Ishikawa (cell line): ENCODE data around the gene PTCSC3.

ENCODE experiments used
- CEBPB ChIP-seq: IDR thresholded peaks from 2 replicates; pipeline ENCODE4 v1.6.1; 2012
- CREB1 ChIP-seq: IDR thresholded peaks from 2 replicates; pipeline ENCODE4 v1.6.1; 2012; ENCODE audit warnings: low read depth
- EGR1 ChIP-seq: IDR thresholded peaks from 2 replicates; pipeline ENCODE4 v1.6.1; 2012
- EP300 ChIP-seq: IDR thresholded peaks from 2 replicates; pipeline ENCODE4 v1.6.1; 2012; ENCODE audit warnings: borderline replicate concordance
- FOXM1 ChIP-seq: IDR thresholded peaks from 2 replicates; pipeline ENCODE4 v1.6.1; 2012; ENCODE audit warnings: low read depth, borderline replicate concordance
- MAX ChIP-seq: IDR thresholded peaks from 2 replicates; pipeline ENCODE4 v1.6.1; 2012
- NFIC ChIP-seq: IDR thresholded peaks from 2 replicates; pipeline ENCODE4 v1.6.1; 2012
- RAD21 ChIP-seq: IDR thresholded peaks from 2 replicates; pipeline ENCODE4 v1.6.1; 2012; ENCODE audit warnings: low read depth
- TAF1 ChIP-seq: IDR thresholded peaks from 2 replicates; pipeline ENCODE4 v1.6.1; 2012; ENCODE audit warnings: low read depth, mild to moderate bottlenecking
- TCF12 ChIP-seq: IDR thresholded peaks from 2 replicates; pipeline ENCODE4 v1.6.1; 2012; ENCODE audit warnings: low read depth
- TEAD4 ChIP-seq: IDR thresholded peaks from 2 replicates; pipeline ENCODE4 v1.6.1; 2012
- USF1 ChIP-seq: IDR thresholded peaks from 2 replicates; pipeline ENCODE4 v1.6.1; 2012
- YY1 ChIP-seq: IDR thresholded peaks from 2 replicates; pipeline ENCODE4 v1.6.1; 2012; ENCODE audit warnings: low read depth
- ZBTB7A ChIP-seq: IDR thresholded peaks from 2 replicates; pipeline ENCODE4 v1.6.1; 2012; ENCODE audit warnings: low read depth
- TF ChIP-seq, protein P1 (sequence below): IDR thresholded peaks from 2 replicates; pipeline ENCODE4 v1.6.1; 2012; ENCODE audit warnings: low read depth, mild to moderate bottlenecking

PTCSC3 gene

GRCh38 chr14:36086629-36087395 is 89.7 kb downstream of the PTCSC3 start:
- TF ChIP-seq FOXM1: no peak

GRCh38 chr14:36085861-36086260 is 90.7 kb downstream of the PTCSC3 start:
- TF ChIP-seq TCF12 (no peak), FOXM1 (no peak), CEBPB (no peak), YY1 (no peak), RAD21 (no peak), MAX (no peak), EP300 (no peak), USF1 (no peak), EGR1 (no peak), ZBTB7A (no peak), NFIC (no peak), TAF1 (no peak), CREB1 (no peak), TEAD4 (no peak)
- TF ChIP-seq, protein P1, sequence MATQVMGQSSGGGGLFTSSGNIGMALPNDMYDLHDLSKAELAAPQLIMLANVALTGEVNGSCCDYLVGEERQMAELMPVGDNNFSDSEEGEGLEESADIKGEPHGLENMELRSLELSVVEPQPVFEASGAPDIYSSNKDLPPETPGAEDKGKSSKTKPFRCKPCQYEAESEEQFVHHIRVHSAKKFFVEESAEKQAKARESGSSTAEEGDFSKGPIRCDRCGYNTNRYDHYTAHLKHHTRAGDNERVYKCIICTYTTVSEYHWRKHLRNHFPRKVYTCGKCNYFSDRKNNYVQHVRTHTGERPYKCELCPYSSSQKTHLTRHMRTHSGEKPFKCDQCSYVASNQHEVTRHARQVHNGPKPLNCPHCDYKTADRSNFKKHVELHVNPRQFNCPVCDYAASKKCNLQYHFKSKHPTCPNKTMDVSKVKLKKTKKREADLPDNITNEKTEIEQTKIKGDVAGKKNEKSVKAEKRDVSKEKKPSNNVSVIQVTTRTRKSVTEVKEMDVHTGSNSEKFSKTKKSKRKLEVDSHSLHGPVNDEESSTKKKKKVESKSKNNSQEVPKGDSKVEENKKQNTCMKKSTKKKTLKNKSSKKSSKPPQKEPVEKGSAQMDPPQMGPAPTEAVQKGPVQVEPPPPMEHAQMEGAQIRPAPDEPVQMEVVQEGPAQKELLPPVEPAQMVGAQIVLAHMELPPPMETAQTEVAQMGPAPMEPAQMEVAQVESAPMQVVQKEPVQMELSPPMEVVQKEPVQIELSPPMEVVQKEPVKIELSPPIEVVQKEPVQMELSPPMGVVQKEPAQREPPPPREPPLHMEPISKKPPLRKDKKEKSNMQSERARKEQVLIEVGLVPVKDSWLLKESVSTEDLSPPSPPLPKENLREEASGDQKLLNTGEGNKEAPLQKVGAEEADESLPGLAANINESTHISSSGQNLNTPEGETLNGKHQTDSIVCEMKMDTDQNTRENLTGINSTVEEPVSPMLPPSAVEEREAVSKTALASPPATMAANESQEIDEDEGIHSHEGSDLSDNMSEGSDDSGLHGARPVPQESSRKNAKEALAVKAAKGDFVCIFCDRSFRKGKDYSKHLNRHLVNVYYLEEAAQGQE: no peak
